Measurements from ENCODE around the gene STAU1.
"Not testable (repeated sequence)": the region's sequence is repeated elsewhere in the genome, so short reads cannot be mapped to it uniquely, and the experiment has no call there.

Gene STAU1

DNA sequence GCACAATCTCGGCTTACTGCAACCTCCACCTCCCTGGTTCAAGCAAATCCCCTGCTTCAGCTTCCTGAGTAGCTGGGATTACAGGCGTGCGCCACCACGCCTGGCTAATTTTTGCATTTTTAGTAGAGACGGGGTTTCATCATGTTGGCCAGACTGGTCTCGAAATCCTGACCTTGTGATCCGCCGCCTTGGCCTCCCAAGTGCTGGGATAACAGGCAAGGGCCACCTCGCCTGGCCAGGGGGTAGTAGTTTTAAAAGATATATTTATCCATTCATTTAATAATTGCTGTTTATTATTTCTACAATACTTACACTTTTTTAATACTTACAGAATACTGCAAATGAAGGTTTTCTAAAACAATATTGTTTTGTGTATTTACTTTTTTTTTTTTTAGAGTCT is 15.6 kb upstream of the STAU1 start:
- DNase-seq (ENCODE audit: low spot score) = no peak

DNA sequence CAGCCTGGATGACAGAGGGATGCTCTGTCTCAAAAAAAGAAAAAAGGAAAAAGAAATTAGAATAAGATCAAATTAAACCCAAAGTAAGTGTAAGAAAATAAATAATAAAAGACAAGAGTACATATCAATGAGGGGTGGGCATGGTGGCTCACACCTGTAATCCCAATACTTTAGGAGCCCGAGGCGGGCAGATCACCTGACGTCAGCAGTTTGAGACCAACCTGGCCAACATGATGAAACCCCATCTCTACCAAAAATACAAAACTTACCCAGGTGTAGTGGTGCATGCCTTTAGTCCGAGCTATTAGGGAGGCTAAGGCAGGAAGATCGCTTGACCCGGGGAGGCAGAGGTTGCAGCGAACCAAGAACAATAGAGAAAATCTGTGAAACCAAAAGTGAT is 14.9 kb upstream of the STAU1 start:
- no peak for DNase-seq (ENCODE audit: low spot score)

DNA sequence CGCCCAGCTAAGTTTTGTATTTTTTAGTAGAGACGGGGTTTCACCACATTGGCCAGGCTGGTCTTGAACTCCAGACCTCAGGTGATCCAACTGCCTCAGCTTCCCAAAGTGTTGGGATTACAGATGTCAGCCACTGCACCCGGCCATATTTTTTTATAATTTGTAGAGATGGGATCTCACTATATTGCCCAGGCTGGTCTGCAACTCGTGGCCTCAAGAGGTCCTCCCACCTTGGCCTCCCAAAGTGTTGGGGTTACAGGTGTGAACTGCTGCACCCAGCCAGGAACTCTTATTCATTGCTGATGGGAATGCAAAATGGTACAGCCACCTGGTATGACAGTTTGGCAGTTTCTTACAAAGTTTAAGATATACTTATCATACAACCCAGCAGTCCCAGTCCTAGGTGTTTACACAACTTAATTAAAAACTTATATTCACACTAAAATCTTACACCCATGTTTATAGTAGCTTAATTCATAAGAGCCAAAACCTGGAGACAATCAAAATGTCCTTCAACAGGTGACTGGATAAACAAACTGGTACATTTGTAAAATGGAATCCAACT is 11.7 kb upstream of the STAU1 start:
- no peak for DNase-seq (ENCODE audit: low spot score)

DNA sequence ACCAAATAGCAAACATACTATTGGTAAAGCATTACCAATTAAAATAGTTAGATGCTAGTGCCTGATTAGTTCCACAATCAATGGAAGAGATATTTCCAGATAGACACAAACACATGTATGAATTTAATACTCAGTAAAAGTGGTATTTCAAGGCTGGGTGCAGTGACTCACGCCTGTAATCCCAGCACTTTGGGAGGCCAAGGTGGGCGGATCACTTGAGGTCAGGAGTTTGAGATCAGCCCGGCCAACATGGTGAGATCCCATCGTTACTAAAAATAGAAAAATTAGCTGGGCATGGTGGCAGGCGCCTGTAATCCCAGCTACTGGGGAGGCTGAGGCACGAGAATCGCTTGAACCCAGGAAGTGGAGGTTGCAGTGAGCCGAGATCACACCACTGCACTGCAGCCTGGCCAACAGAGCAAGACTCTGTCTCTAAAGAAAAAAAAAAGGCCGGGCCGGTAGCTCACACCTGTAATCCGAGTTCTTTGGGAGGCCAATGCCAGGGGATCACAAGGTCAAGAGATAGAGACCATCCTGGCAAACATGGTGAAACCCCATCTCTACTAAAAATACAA is 4.9 kb upstream of the STAU1 start:
- not testable (repeated sequence) for DNase-seq (ENCODE audit: low spot score)

DNA sequence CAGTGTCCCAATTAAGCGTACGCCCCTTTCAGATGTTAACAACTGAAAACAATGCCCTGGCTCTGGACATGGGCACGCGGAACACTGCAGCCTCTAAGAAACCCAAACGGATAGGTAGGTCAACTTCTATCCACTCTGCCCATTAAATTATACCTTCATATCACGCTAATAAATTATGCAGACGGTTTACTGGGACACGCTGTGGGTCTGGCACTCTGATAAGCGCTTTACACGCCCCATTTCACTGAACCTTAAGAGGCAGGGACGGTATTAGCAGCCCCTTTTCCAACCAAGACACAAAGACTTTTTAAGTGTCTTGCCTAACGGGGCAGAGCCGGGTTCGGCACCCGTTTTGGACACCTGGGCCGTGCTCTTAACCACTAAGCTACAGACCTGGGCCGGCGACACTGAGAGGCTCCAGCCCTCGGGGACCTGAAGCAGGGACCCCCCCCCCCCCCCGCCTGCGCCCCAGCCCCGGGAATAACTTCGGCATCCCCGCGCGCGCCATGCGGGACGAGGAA is 744 bp downstream of the STAU1 start:
- no peak for DNase-seq (ENCODE audit: low spot score)

DNA sequence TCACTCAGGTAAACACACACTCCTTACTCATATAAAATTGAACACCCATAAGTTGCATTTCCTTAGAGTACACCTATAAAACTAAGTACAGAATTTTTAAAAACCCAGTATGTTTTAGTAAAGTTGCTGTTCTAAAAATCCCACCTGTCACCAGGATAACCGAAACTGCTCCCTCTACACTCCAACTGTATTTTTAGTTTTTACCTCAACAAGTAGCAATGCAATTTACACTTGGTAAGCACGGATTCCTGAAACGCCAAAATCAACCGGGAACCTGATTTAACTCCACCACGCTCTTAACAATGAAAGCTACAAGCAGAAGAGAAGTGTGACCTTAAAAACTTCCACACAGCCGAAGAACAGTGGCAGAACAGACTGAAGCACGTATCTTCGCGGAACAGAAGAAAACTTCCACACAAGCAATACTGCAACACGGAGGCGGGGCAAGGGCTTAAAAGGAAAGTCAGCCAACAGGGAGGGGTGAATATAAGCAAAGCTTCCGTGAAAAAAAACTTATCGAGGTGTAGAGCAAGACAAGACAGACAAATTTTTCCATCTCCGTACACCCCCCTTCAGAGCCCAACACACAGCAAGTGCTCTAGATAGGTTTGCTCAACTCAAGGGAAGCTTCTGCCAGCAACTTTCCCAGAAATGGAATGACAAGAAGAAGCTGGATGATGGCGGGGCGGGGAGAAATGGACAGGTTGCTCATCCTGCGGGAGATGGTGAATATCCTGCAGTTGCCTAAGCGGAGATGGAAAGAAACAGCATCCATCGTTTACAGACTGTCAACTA is 1.4 kb downstream of the STAU1 start:
- peak; percentile 60 for DNase-seq (ENCODE audit: low spot score)

DNA sequence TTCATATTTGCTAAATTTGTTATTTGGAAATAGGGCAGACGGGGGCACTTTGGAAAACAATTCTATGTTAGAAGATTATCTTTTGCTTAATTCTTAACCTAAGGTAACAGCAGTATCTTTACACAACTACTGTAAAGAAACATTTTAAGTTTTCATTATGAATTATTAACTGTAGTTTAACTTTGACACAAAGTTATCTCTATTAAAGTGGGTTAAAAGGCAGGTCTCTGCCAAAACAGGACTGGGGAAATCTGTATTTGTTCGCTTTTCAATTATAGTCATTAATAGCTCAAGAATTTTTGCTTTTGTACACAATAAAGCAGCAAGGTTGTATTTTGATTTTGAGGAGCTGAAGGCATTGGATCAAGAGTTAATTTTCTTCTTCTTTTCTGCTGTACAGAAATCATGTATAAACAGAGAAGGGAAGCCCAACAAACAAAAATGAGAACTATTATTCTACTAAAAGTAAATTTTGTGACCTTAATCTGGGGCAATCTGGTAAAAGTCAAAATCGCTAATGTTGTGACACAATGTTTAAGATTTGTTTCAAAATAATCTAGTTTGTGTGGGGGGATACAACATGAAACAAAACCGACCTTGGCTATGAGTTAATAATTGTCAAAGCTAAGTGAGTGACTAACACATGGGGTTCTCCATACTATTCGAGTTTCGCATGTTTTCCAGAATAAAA is 2.9 kb downstream of the STAU1 start:
- DNase-seq (ENCODE audit: low spot score) = no peak

DNA sequence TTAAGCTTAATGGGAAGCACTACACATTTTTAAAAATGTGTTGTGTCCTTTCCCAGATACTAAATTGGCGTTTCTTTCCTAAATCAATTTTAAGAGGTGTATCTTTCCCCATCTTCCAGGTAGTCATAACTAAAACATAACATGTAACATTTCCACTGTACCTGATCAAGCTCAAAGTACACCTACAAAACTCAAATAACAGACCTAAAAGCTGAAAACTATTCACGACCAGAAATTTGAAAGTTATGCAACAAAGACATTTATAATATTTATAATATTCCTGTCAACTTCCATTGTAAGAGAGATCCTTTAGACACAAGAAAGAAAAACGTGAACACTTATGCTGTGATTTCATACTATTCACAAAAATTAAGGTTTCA is 3.5 kb downstream of the STAU1 start:
- no peak for DNase-seq (ENCODE audit: low spot score)

DNA sequence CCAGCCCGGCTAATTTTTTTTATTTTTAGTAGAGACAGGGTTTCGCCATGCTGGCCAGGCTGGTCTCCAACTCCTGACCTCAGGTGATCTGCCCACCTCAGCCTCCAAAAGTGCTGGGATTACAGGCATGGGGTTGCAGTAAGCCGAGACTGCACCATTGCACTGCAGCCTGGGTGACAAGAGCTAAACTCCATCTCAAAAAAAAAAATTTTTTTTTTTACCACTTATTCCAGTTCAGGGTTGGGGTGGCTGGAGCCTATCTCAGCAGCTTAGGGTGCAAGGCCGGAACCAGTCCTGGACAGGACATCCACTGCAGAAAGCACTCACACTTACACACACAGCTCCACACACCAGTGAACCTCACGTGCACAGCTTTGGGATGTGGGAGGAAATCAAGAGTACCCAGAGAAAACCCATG is 4.0 kb downstream of the STAU1 start:
- DNase-seq (ENCODE audit: low spot score) = not testable (repeated sequence)

DNA sequence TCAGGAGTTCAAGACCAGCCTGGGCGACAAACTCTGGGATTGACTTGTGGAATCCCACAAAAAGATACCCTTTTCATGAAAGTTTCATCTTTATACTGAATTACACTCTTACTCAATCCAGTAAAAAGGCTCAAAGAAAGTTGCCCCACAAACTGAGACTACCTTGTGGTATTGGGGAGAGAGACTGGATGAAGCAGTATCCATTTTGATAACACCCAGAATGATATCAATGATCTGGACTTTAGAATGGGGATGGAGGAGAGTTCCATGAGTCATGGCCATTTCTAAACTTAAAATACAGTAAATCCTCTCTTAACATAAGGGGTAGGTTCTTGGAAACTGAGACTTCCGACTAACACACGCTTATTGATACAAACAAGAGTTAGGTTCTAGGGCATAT is 4.7 kb downstream of the STAU1 start:
- DNase-seq (ENCODE audit: low spot score) = no peak

DNA sequence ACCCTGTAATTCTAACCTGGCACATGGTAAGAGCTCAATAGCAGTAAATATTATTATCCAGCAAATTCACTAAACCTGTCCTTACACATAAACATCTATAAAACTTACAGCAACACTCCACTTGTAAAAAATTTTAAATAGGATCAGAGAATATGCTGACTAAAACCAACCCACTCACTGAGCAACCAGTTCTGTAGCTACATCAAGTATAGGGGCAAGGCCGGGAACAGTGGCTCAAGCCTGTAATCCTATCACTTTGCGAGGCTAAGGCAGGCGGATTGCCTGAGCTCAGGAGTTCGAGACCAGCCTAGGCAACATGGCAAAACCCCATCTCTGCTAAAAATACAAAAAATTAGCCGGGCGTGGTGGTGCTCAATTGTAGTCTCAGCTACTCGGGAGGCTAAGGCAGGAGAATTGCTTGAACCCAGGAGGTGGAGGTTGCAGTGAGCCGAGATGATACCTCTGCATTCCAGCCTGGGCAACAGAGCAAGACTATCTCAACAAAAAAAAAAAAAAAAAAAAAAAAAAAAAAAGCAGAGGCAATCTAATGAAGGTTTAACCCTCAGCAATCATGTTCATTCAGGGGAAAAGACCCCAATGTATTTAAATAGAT is 6.8 kb downstream of the STAU1 start:
- DNase-seq (ENCODE audit: low spot score) = no peak

DNA sequence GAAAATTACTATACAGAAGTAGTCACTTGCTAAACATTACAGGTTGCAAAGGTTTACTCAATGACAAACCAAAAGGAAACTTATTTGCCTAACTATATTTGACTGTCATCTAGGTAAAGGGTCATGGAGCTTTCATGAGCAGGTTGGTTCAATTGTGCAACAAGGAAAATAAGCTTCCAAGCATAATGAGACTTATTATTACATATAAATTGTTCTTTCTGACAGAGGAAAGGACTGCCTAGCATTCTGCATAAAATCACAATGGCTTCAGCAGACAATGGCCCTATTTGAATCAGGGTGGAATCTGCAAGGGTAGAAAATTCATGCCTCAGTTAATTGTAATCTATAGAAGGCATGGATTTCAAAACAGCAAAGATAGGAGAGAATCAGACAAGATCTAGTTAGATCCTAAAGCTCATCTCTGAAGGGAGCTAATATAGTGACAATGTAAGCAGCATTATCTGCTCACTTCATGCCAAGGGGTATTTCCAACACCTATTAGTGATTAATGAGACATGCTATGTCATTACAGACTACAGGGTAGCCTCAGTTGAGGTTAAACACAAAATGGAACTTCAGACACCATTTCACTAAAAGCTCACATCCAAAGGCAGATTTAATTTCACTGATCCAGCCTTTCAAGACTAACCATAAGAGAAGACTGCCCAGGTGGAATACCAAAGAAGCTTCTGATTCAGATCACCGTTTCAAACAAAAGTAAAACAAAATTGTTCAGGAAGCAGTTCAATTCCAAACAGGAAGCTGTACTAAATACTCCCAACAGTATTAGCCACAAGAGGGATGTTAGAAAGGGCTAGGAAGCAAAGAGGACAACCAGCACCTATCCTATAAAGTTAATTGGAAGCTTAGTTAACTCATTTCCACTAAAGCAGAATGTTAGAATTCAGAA is 8.5 kb downstream of the STAU1 start:
- no peak for DNase-seq (ENCODE audit: low spot score)

DNA sequence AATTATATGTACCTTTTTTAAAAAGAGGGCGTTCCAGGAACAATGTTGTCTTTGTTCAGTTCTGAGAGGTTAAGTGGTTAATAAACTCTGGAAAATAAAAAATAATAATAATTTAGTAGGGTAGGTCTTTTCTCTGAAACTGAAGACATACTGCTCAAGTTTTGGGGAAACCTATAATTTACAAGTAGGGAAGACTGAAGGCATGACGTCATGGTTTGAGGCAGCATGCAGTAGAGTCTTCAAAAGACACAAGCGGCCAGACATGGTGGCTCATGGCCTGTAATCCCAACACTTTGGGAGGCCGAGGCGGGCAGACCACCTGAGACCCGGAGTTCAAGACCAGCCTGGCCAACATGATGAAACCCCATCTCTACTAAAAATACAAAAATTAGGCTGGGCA is 14.0 kb downstream of the STAU1 start:
- no peak for DNase-seq (ENCODE audit: low spot score)

DNA sequence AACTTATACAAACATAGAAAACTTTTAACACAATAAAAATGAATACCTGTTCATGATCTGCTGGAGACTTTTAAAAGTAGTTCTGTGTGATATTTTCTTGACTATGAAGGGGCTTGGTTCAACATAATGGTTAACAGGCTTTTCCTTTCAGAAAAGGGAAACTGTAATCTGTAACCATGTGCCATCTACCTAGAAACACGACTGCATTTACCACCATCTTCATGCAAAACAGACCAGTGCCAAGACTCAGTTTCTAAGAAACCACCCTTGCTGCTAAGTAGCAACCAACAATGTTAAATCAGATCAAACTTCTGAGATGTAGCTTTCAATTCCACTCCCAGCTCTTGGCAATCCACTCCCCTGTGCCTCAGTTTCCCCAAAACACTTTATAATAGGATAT is 15.7 kb downstream of the STAU1 start:
- no peak for DNase-seq (ENCODE audit: low spot score)

DNA sequence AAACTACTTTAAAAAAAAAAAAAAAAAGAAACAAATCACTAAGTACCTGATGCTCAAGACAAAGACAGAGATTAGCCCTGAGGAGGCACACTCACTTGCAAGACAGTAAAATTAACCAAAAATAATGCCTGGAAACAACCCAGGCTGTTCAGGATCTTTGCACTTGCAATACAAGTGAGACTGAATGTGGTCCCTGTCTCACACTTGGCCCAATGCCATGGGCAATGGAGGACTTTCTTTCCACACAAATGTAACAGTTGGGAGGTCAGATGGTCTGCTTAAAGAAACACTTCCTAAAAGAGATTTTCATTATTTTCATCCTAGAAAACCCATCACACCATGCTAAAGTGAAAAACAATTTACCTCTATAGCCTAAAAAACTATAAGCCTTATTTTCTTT is 16.2 kb downstream of the STAU1 start:
- peak; percentile 28 for DNase-seq (ENCODE audit: low spot score)

DNA sequence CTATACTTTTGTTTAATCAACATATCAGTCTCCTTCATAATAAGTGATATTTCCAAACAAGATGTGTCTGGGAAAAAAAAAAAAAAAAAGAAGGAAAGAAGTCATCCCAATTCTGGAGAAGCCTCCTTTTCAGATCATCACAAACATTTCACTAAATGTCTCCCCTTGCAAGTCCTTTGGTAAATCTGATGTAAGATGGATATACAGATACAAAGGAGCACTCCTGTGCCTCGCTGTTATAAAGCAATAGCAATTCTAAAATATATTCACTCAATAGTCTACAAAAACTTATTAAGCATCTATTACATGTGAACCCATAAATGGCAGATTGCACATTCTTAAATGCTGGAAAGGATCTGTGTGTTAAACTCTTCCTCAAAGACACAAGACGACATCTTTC is 17.4 kb downstream of the STAU1 start:
- DNase-seq (ENCODE audit: low spot score) = no peak

DNA sequence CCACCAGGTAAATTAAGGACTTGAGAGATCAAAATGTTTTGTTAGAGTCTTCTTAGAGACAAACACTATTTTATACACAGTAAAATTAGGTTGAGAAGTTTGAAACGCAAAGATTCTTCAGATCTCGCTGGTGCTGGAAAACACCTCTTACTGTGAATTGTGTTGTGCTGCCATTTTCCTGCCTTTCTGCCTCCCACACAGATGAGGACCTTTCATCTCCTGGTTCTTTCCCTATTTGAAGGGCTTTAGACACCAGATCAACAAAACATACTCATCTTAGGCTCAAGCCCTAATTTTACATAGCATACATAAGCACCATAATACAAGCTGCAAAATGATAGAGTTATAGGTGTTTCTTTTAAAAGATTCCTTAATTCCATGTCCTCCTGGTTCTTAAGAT is 18.6 kb downstream of the STAU1 start:
- no peak for DNase-seq (ENCODE audit: low spot score)

DNA sequence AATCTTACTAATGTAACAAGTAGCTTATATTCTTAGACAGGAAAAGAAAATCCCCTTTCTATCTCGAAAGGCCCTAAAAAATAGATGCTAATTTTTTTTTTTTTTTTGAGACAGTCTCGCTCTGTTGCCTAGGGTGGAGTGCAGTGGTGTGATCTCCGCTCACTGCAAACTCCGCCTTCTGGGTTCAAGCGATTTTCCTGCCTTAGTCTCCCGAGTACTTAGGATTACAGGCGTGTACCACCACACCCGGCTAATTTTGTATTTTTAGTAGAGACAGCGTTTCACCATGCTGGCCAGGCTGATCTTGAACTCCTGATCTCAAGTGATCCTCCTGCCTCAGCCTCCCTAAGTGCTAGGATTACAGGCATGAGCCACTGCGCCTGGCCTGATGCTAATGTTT is 19.3 kb downstream of the STAU1 start:
- not testable (repeated sequence) for DNase-seq (ENCODE audit: low spot score)

DNA sequence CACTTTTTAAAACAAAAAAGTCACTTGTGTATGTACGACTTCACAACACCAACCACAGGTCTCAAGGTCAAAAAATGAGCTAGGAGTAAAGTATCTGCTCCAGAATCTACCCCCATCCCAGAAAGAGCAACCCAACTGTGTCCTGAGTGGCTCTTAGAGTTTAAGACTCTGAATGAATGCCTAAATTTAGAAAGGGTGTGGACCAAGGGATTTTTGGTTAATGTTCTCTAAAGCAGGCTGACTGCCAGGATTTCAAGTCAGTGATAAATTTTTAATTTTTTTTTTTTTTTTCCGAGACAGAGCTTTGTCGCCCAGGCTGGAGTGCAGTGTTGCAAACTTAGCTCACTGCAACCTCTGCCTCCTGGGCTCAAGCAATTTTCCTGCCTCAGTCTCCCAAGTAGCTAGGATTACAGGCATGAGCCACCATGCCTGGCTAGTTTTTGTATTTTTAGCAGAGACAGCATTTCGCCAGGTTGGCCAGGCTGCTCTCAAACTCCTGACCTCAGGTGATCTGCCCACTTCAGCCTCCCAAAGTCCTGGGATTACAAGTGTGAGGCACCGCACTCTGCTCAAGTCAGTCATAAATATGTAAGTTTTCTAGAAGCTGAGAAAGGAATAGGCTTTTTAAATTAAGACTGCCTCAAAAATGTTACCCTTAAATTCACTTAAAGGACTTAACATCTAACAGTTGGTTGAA is 20.2 kb downstream of the STAU1 start:
- DNase-seq (ENCODE audit: low spot score) = no peak

DNA sequence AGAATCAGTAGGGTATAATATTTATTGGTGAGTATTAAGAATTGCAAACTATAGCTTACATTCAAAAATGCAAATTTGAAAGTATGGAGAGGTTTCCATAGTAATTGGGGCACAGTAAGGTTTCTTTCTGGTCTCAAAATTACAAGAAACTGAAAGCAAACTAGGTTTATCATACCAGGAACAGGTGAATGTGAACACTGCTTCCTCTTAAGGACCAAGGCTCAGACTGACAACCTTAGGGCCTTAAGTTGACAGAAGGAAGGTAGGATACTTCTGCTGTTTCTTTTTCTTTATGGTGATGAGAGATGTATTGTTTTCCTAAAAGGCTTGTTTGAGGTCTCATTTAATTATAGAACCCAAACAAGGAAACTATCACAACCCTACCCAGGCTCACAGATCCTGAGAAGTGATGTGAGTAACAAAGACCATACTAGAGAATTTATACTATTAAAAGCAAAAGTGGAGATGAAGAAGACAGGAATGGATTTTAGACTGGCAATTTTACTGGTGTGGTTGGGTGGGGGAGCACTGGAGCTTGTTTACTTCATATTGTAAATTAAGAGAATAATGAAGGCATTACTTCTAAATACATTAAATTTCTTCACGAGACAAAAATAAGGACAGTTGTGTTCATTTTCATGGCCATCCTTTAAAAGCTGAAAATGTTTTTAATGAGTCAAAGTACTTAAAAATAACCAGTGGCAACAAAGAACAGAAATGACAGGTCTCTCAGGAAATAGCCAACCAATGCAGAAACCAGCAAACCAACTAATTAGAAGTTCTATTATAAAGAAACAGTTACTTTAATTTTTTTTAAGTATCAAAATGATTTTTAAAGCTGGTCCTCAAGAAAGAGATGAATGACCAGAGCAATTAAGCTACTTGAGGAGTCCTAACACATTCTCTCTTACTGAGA is 21.3 kb downstream of the STAU1 start:
- no peak for DNase-seq (ENCODE audit: low spot score)

Measured in COLO829 (cell line).